H1 (cell line): ENCODE results near the gene TMEM183A.

Experiments used
- CTCF ChIP-seq, 3 experiments: IDR thresholded peaks; 1 replicate in 2 of 3; 2 replicates in 1 of 3; pipeline versions ENCODE4 v1.5.1 to v1.6.1; 2011; ENCODE audit warnings: low read length in 3 of 3, mild to moderate bottlenecking in 3 of 3, inconsistent platforms in 2 of 3, low read depth in 1 of 3, moderate library complexity in 1 of 3; ENCODE audit not compliant: insufficient read depth in 1 of 3; ENCODE audit errors: control extremely low read depth in 1 of 3
- EP300 ChIP-seq, 2 experiments: IDR thresholded peaks; 1 replicate in 1 of 2; 2 replicates in 1 of 2; pipeline ENCODE4 v1.6.1; 2011 to 2012; ENCODE audit warnings: low read depth in 2 of 2, low read length in 2 of 2, mild to moderate bottlenecking in 2 of 2, borderline replicate concordance in 1 of 2, inconsistent platforms in 1 of 2, moderate library complexity in 1 of 2
- FOSL1 ChIP-seq: IDR thresholded peaks from 2 replicates; pipeline ENCODE4 v1.6.1; 2011; ENCODE audit warnings: mild to moderate bottlenecking, low read depth, low read length, moderate library complexity; ENCODE audit not compliant: insufficient read depth
- JUND ChIP-seq: IDR thresholded peaks from 2 replicates; pipeline ENCODE4 v1.6.1; 2011; ENCODE audit warnings: mild to moderate bottlenecking, improper control_type of control experiment, low read length
- MAX ChIP-seq: IDR thresholded peaks from 2 replicates; pipeline ENCODE4 v1.6.1; 2012; ENCODE audit warnings: inconsistent platforms
- POLR2AphosphoS5 ChIP-seq: IDR thresholded peaks from 2 replicates; pipeline ENCODE4 v1.6.1; 2011; ENCODE audit warnings: low read depth, low read length
- SP1 ChIP-seq: IDR thresholded peaks from 2 replicates; pipeline ENCODE4 v1.6.1; 2011; ENCODE audit warnings: low read depth, low read length
- TEAD4 ChIP-seq: IDR thresholded peaks from 2 replicates; pipeline ENCODE4 v1.6.1; 2012; ENCODE audit warnings: low read depth, low read length, inconsistent platforms, mixed read lengths
- YY1 ChIP-seq: IDR thresholded peaks from 2 replicates; pipeline ENCODE4 v1.6.1; 2011; ENCODE audit warnings: low read depth, mild to moderate bottlenecking, low read length

GRCh38 chr1:203041351-203041932 is 34.3 kb downstream of the TMEM183A start:
- no peak for TF ChIP-seq JUND
- TF ChIP-seq EP300 (IDR thresholded peaks at IDR 0.05; ENCODE audit: borderline replicate concordance in 1 of 2, low read depth in 2 of 2, low read length in 2 of 2) = no peak
- no peak for TF ChIP-seq TEAD4
- TF ChIP-seq CTCF (IDR thresholded peaks at IDR 0.05; ENCODE audit: control extremely low read depth in 1 of 3, insufficient read depth in 1 of 3, low read depth in 1 of 3, low read length in 3 of 3) = no peak
- TF ChIP-seq YY1 = no peak
- no peak for TF ChIP-seq SP1
- TF ChIP-seq POLR2AphosphoS5 = no peak
- TF ChIP-seq MAX = no peak
- no peak for TF ChIP-seq FOSL1
